GM23338 (cell line): ENCODE data around the gene MTCH2. TPM values are rescaled to one million over a fixed set of nuclear protein-coding genes. Genes with fewer than 3 reads are reported as not detected.

ENCODE experiments used
- ATAC-seq: fragments of 200-7000 bp; cut with Tn5 transposase; 3 replicates; pipeline ENCODE4 v1.9.1; 2020
- DNase-seq: peaks from one replicate; pipeline ENCODE4 v3.0.0-alpha.2; 2015; ENCODE audit warnings: low spot score
- H2AFZ ChIP-seq: fragments of 200-600 bp; sonication (generic); 2 replicates; pipeline ENCODE4 v1.8.0; 2016; ENCODE audit warnings: antibody characterized with exemption, mild to moderate bottlenecking, moderate library complexity
- H3F3A ChIP-seq: fragments of 200-600 bp; sonication (generic); replicated peaks from 2 replicates; pipeline ENCODE4 v1.8.0; 2017; ENCODE audit warnings: antibody characterized with exemption, mixed run types, low read depth
- H3K27ac ChIP-seq: fragments of 200-600 bp; sonication (generic); 2 replicates; pipeline ENCODE4 v1.6.1; 2016; ENCODE audit warnings: low read depth
- H3K27me3 ChIP-seq: fragments of 200-600 bp; sonication (generic); 2 replicates; pipeline ENCODE4 v1.8.0; 2016; ENCODE audit warnings: mild to moderate bottlenecking, mixed run types, moderate library complexity; ENCODE audit not compliant: insufficient read depth
- H3K36me3 ChIP-seq: fragments of 200-600 bp; sonication (generic); 2 replicates; pipeline ENCODE4 v1.8.0; 2016; ENCODE audit warnings: mild to moderate bottlenecking; ENCODE audit not compliant: insufficient read depth
- H3K4me1 ChIP-seq: fragments of 200-600 bp; sonication (generic); 2 replicates; pipeline ENCODE4 v1.8.0; 2016; ENCODE audit warnings: mild to moderate bottlenecking, moderate library complexity; ENCODE audit not compliant: insufficient read depth
- H3K4me2 ChIP-seq: fragments of 200-600 bp; sonication (generic); 2 replicates; pipeline ENCODE4 v1.7.1; 2017; ENCODE audit warnings: mixed run types
- H3K4me3 ChIP-seq: fragments of 200-600 bp; sonication (generic); 2 replicates; pipeline ENCODE4 v1.6.1; 2016; ENCODE audit warnings: mixed run types
- H3K79me2 ChIP-seq: fragments of 200-600 bp; sonication (generic); replicated peaks from 2 replicates; pipeline ENCODE4 v1.8.0; 2017; ENCODE audit warnings: mild to moderate bottlenecking; ENCODE audit not compliant: insufficient read depth
- H3K9me2 ChIP-seq: fragments of 200-600 bp; sonication (generic); 2 replicates; pipeline ENCODE4 v1.8.0; 2017; ENCODE audit not compliant: insufficient read depth
- H4K20me1 ChIP-seq: fragments of 200-600 bp; sonication (generic); replicated peaks from 2 replicates; pipeline ENCODE4 v1.8.0; 2017; ENCODE audit warnings: mild to moderate bottlenecking; ENCODE audit not compliant: insufficient read depth
- H3K27ac Mint-ChIP-seq: 2 replicates; pipeline ENCODE4 v1.8.0; 2020; ENCODE audit warnings: inconsistent platforms, mild to moderate bottlenecking, moderate library complexity, mixed read lengths
- H3K27me3 Mint-ChIP-seq: 3 replicates; pipeline ENCODE4 v1.8.0; 2022; ENCODE audit warnings: low read depth, mild to moderate bottlenecking, moderate library complexity, mixed read lengths, inconsistent platforms; ENCODE audit not compliant: insufficient read depth, poor library complexity
- H3K36me3 Mint-ChIP-seq: 3 replicates; pipeline ENCODE4 v1.8.0; 2021; ENCODE audit warnings: low read depth, mild to moderate bottlenecking, inconsistent platforms, moderate library complexity, mixed read lengths
- H3K4me1 Mint-ChIP-seq: 3 replicates; pipeline ENCODE4 v1.8.0; 2020; ENCODE audit warnings: mild to moderate bottlenecking, inconsistent platforms, mixed read lengths
- H3K4me3 Mint-ChIP-seq: 3 replicates; pipeline ENCODE4 v1.8.0; 2021; ENCODE audit warnings: moderate library complexity, mild to moderate bottlenecking, inconsistent platforms, mixed read lengths
- H3K9me3 Mint-ChIP-seq: 3 replicates; pipeline ENCODE4 v1.8.0; 2020; ENCODE audit warnings: moderate library complexity, mild to moderate bottlenecking, inconsistent platforms, mixed read lengths
- CREB1 ChIP-seq: fragments of 250-450 bp; sonication (Bioruptor Pico); IDR thresholded peaks from 2 replicates; pipeline ENCODE4 v1.5.0; 2020; ENCODE audit warnings: low read depth, mild to moderate bottlenecking, moderate library complexity
- CTCF ChIP-seq, 2 experiments: fragments of 200-600 bp in 1 of 2; sonication (generic) in 1 of 2; conservative IDR thresholded peaks; 2 replicates each; pipeline versions ENCODE4 v1.5.1 to v1.6.1; 2016 to 2017; ENCODE audit warnings: antibody characterized with exemption in 2 of 2, low read depth in 2 of 2, mild to moderate bottlenecking in 2 of 2, moderate library complexity in 1 of 2
- ETS1 ChIP-seq: IDR thresholded peaks from 2 replicates; pipeline ENCODE4 v1.6.1; 2016; ENCODE audit warnings: antibody characterized with exemption
- EZH2 ChIP-seq: fragments of 200-600 bp; sonication (generic); IDR thresholded peaks from one replicate; pipeline ENCODE4 v1.8.0; 2017; ENCODE audit warnings: antibody characterized with exemption, mild to moderate bottlenecking, low read depth; ENCODE audit not compliant: unreplicated experiment
- EZH2phosphoT487 ChIP-seq: fragments of 200-600 bp; sonication (generic); IDR thresholded peaks from one replicate; pipeline ENCODE4 v1.8.1; 2018; ENCODE audit warnings: antibody characterized with exemption; ENCODE audit not compliant: unreplicated experiment
- JUNB ChIP-seq: IDR thresholded peaks from one replicate; pipeline ENCODE4 v1.6.1; 2016; ENCODE audit warnings: antibody characterized with exemption; ENCODE audit not compliant: unreplicated experiment
- NANOG ChIP-seq: IDR thresholded peaks from 2 replicates; pipeline ENCODE4 v1.6.1; 2016; ENCODE audit warnings: antibody characterized with exemption, borderline replicate concordance
- POLR2AphosphoS5 ChIP-seq: IDR thresholded peaks from 2 replicates; pipeline ENCODE4 v1.6.1; 2016; ENCODE audit warnings: antibody characterized with exemption, low read depth
- REST ChIP-seq: IDR thresholded peaks from one replicate; pipeline ENCODE4 v1.6.1; 2018; ENCODE audit warnings: antibody characterized with exemption; ENCODE audit not compliant: unreplicated experiment
- STAT1 ChIP-seq: IDR thresholded peaks from one replicate; pipeline ENCODE4 v1.6.1; 2016; ENCODE audit warnings: antibody characterized with exemption; ENCODE audit not compliant: unreplicated experiment
- ZNF114 ChIP-seq: fragments of 250-450 bp; sonication (Bioruptor Pico); IDR thresholded peaks from 2 replicates; pipeline ENCODE4 v1.5.0; 2020; ENCODE audit warnings: mild to moderate bottlenecking, moderate library complexity
- ZNF331 ChIP-seq: fragments of 250-450 bp; sonication (Bioruptor Pico); IDR thresholded peaks from 2 replicates; pipeline ENCODE4 v1.5.0; 2020; ENCODE audit warnings: low read depth, mild to moderate bottlenecking, moderate library complexity
- ZNF462 ChIP-seq: fragments of 250-450 bp; sonication (Bioruptor Pico); IDR thresholded peaks from 2 replicates; pipeline ENCODE4 v1.5.0; 2020; ENCODE audit warnings: mild to moderate bottlenecking, moderate library complexity
- polyA plus RNA-seq: library from polyadenylated mRNA; unstranded; fragments of >200 nt; fragmentation: Nextera tagmentation; extraction: Ambion mirVana; gene quantifications from 2 replicates; pipeline ENCODE4 v1.2.1, GENCODE V29; 2016
- total RNA-seq: library from RNA; depleted of rRNA; stranded (reverse); fragments of >200 nt; shearing (Covaris generic); gene quantifications from 2 replicates; pipeline ENCODE4 v1.2.3, GENCODE V29; 2014

MTCH2 gene
- total and polyA plus RNA-seq, 2 experiments from 2014 or later: 90.9 to 155 TPM

- peaks cover 7% of the 10 kb centered on the region for H3K4me1 ChIP-seq
- peak; percentile 97 for DNase-seq
- peak within 1 kb of the TSS; percentile 84 for H3K4me3 ChIP-seq
- no peaks in the 10 kb centered on the region for H3K9me2 ChIP-seq
- peaks cover 28% of the 10 kb centered on the region for H3K79me2 ChIP-seq
- TF ChIP-seq ZNF331 (CRISPR knock-in tag): no peak
- peak; percentile 94 for TF ChIP-seq ETS1
- no peak for TF ChIP-seq REST
- TF ChIP-seq EZH2phosphoT487: no peak
- no peak for TF ChIP-seq ZNF114
- TF ChIP-seq POLR2AphosphoS5: peak; percentile 97
- TF ChIP-seq NANOG: no peak
- no peak for TF ChIP-seq JUNB
- TF ChIP-seq ZNF462 (CRISPR knock-in tag): no peak
- TF ChIP-seq CREB1 (CRISPR knock-in tag): peak; percentile 80
- no peak for TF ChIP-seq STAT1
- no peak for TF ChIP-seq CTCF (conservative IDR thresholded peaks at IDR 0.05; ENCODE audit: low read depth in 2 of 2)
- no peak for TF ChIP-seq EZH2
- 0 out of 2 replicates have a peak, but pooled peaks cover 9% of the 10 kb centered on the region for H3F3A ChIP-seq
- peak within 1 kb of the TSS; percentile 100 for H3K4me2 ChIP-seq
- ATAC-seq: peak; percentile 92
- H3K36me3 ChIP-seq: peaks cover 18% of the 10 kb centered on the region
- H4K20me1 ChIP-seq: peaks cover 10% of the 10 kb centered on the region; the same call in 1 of the 2 replicates
- no peaks in the 10 kb centered on the region for H3K27me3 ChIP-seq
- Mint-ChIP-seq H3K36me3 (peaks cover 78% of the 10 kb centered on the region), H3K4me3 (peak within 1 kb of the TSS; percentile 93), H3K4me1 (peaks cover 21% of the 10 kb centered on the region), H3K27ac (peak within 1 kb of the TSS; percentile 99), H3K27me3 (peaks cover 4% of the 10 kb centered on the region), H3K9me3 (peaks cover 3% of the 10 kb centered on the region; the same call in 1 of the 3 replicates)
- H2AFZ ChIP-seq: peak within 1 kb of the TSS; percentile 94; the same call in 1 of the 2 replicates
- peak within 1 kb of the TSS; percentile 99 for H3K27ac ChIP-seq
Measured at GRCh38 chr11:47578524-47579494, 63.5 kb downstream of the MTCH2 start, which contains the start of the genes KBTBD4 and NDUFS3. TSS of gene KBTBD4 (minus strand) at chr11:47578970. CDS start at chr11:47578951, 19 bp downstream. TSS of gene NDUFS3 (plus strand) at chr11:47579074. CDS start at chr11:47579092, 18 bp downstream.
